CD8-positive, alpha-beta memory T cell (primary cell): ENCODE results near the gene MCTP2. TPM values are rescaled to one million over a fixed set of nuclear protein-coding genes. Genes with fewer than 3 reads are reported as not detected.

Experiments
- CTCF ChIA-PET: fragments of 350-600 bp; sonication (Branson Sonifier 250); formaldehyde crosslinking; loops from one replicate; lab custom pipeline; 2021; ENCODE audit warnings: antibody characterized with exemption; lab: Charles Lee
- POLR2A ChIA-PET: fragments of 350-600 bp; sonication (Branson Sonifier 250); formaldehyde crosslinking; loops from one replicate; lab custom pipeline; 2021; ENCODE audit warnings: antibody characterized with exemption; lab: Charles Lee
- DNase-seq, 5 donors: peaks; one replicate each; pipeline versions ENCODE4 v3.0.0 to v3.0.0-alpha.2; 2020 to 2022; ENCODE audit warnings: mixed read lengths in 1 of 5
- H3K27ac ChIP-seq: one replicate; pipeline ENCODE4 v1.7.0; 2013; ENCODE audit warnings: low read depth, mild to moderate bottlenecking, low read length, moderate library complexity
- H3K27me3 ChIP-seq: 2 replicates; pipeline ENCODE4 v1.7.0; 2013; ENCODE audit warnings: low read length, mild to moderate bottlenecking; ENCODE audit not compliant: insufficient read depth, poor library complexity, severe bottlenecking
- H3K36me3 ChIP-seq: 2 replicates; pipeline ENCODE4 v1.7.0; 2013; ENCODE audit warnings: mild to moderate bottlenecking, low read length, moderate library complexity; ENCODE audit not compliant: insufficient read depth
- H3K4me1 ChIP-seq: 2 replicates; pipeline ENCODE4 v1.7.0; 2013; ENCODE audit warnings: mild to moderate bottlenecking, low read length, moderate library complexity; ENCODE audit not compliant: insufficient read depth
- H3K4me3 ChIP-seq: 2 replicates; pipeline ENCODE4 v1.7.0; 2013; ENCODE audit warnings: mild to moderate bottlenecking, low read length
- H3K9me3 ChIP-seq: 2 replicates; pipeline ENCODE4 v1.7.0; 2013; ENCODE audit warnings: mild to moderate bottlenecking, low read length
- H3K27ac Mint-ChIP-seq, 8 donors: one replicate each; pipeline ENCODE4 v1.8.0; 2020 to 2021; ENCODE audit warnings: mixed read lengths in 8 of 8, mild to moderate bottlenecking in 6 of 8, inconsistent platforms in 3 of 8, moderate library complexity in 3 of 8
- H3K27me3 Mint-ChIP-seq, 2 donors: one replicate each; pipeline ENCODE4 v1.8.0; 2020 to 2021; ENCODE audit warnings: mixed read lengths in 2 of 2, mild to moderate bottlenecking in 1 of 2, moderate library complexity in 1 of 2
- H3K36me3 Mint-ChIP-seq, 3 donors: one replicate each; pipeline ENCODE4 v1.8.0; 2020 to 2021; ENCODE audit warnings: mixed read lengths in 3 of 3, inconsistent platforms in 1 of 3, mild to moderate bottlenecking in 1 of 3
- H3K4me1 Mint-ChIP-seq, 3 donors: one replicate each; pipeline ENCODE4 v1.8.0; 2020 to 2021; ENCODE audit warnings: mixed read lengths in 3 of 3, inconsistent platforms in 1 of 3, mild to moderate bottlenecking in 1 of 3
- H3K4me3 Mint-ChIP-seq, 7 donors: one replicate each; pipeline ENCODE4 v1.8.0; 2020 to 2021; ENCODE audit warnings: mixed read lengths in 7 of 7, mild to moderate bottlenecking in 6 of 7, moderate library complexity in 4 of 7, inconsistent platforms in 2 of 7
- H3K9me3 Mint-ChIP-seq, 5 donors: one replicate each; pipeline ENCODE4 v1.8.0; 2020 to 2022; ENCODE audit warnings: mixed read lengths in 5 of 5, mild to moderate bottlenecking in 3 of 5, moderate library complexity in 2 of 5, inconsistent platforms in 1 of 5
- polyA plus RNA-seq: library from polyadenylated mRNA; unstranded; fragments of 300-500 nt; fragmentation: Illumina TruSeq; gene quantifications from one replicate; pipeline ENCODE4 v1.2.3, GENCODE V29; 2021
- total RNA-seq, 2 experiments: library from RNA; stranded (reverse); gene quantifications; one replicate each; pipeline ENCODE4 v1.2.3, GENCODE V29; 2021

Gene MCTP2
- total and polyA plus RNA-seq, 3 experiments from 2014 or later = 13.6 to 17.0 (median 16.5) TPM

- H3K27ac Mint-ChIP-seq = no peak overlapping the region
- H3K27me3 Mint-ChIP-seq = no peaks in the 10 kb centered on the region
- no peaks in the 10 kb centered on the region for H3K27me3 ChIP-seq
- H3K36me3 ChIP-seq = no peaks in the 10 kb centered on the region
- no peak overlapping the region for H3K4me3 Mint-ChIP-seq
- H3K9me3 ChIP-seq = no peaks in the 10 kb centered on the region
- no peak overlapping the region for H3K4me3 ChIP-seq
- ChIA-PET POLR2A (no interaction called here), CTCF (no interaction called here)
- H3K9me3 Mint-ChIP-seq = no peaks in the 10 kb centered on the region
- H3K4me1 Mint-ChIP-seq = peaks cover 0 to 1% (median 0%) of the 10 kb centered on the region in 3 donors
- H3K4me1 ChIP-seq = no peaks in the 10 kb centered on the region
- peaks cover 11 to 33% (median 12%) of the 10 kb centered on the region in 3 donors for H3K36me3 Mint-ChIP-seq
- DNase-seq = no peak
- H3K27ac ChIP-seq = no peak overlapping the region
Measured at GRCh38 chr15:94439158-94439557, 207.8 kb downstream of the MCTP2 start.

GRCh38 chr15:94441760-94442159, 210.4 kb downstream of the MCTP2 start:
- H3K4me3 Mint-ChIP-seq = no peak overlapping the region
- H3K27me3 ChIP-seq = no peaks in the 10 kb centered on the region
- no peak overlapping the region for H3K27ac ChIP-seq
- peaks cover 0 to 1% (median 0%) of the 10 kb centered on the region in 3 donors for H3K4me1 Mint-ChIP-seq
- H3K36me3 Mint-ChIP-seq = peaks cover 17 to 51% (median 17%) of the 10 kb centered on the region in 3 donors
- CTCF ChIA-PET = no interaction called here
- POLR2A ChIA-PET = no interaction called here
- no peak overlapping the region for H3K4me3 ChIP-seq
- H3K36me3 ChIP-seq = no peaks in the 10 kb centered on the region
- no peaks in the 10 kb centered on the region for H3K4me1 ChIP-seq
- DNase-seq = no peak
- no peaks in the 10 kb centered on the region for H3K27me3 Mint-ChIP-seq
- H3K9me3 ChIP-seq = no peaks in the 10 kb centered on the region
- no peaks in the 10 kb centered on the region for H3K9me3 Mint-ChIP-seq
- H3K27ac Mint-ChIP-seq = no peak overlapping the region

- Mint-ChIP-seq H3K27ac (no peak overlapping the region), H3K27me3 (no peaks in the 10 kb centered on the region), H3K4me1 (peaks cover 0 to 1% (median 0%) of the 10 kb centered on the region in 3 donors), H3K36me3 (peaks cover 17 to 51% (median 22%) of the 10 kb centered on the region in 3 donors), H3K4me3 (no peak overlapping the region), H3K9me3 (no peaks in the 10 kb centered on the region)
- no peaks in the 10 kb centered on the region for H3K4me1 ChIP-seq
- ChIA-PET POLR2A (no interaction called here), CTCF (no interaction called here)
- H3K36me3 ChIP-seq = no peaks in the 10 kb centered on the region
- H3K27me3 ChIP-seq = no peaks in the 10 kb centered on the region
- no peak overlapping the region for H3K27ac ChIP-seq
- no peak overlapping the region for H3K4me3 ChIP-seq
- no peaks in the 10 kb centered on the region for H3K9me3 ChIP-seq
- DNase-seq = no peak
Measured at GRCh38 chr15:94442480-94442879, 211.1 kb downstream of the MCTP2 start.

- ChIA-PET POLR2A (no interaction called here), CTCF (no interaction called here)
- no peaks in the 10 kb centered on the region for H3K9me3 Mint-ChIP-seq
Measured at GRCh38 chr15:94443186-94443585, 211.8 kb downstream of the MCTP2 start.

GRCh38 chr15:94445566-94446160, 214.3 kb downstream of the MCTP2 start:
- H3K27ac ChIP-seq = no peak overlapping the region
- H3K27me3 ChIP-seq = no peaks in the 10 kb centered on the region
- no peaks in the 10 kb centered on the region for H3K27me3 Mint-ChIP-seq
- CTCF ChIA-PET = no interaction called here
- no peak overlapping the region for H3K27ac Mint-ChIP-seq
- H3K36me3 ChIP-seq = no peaks in the 10 kb centered on the region
- H3K9me3 Mint-ChIP-seq = no peaks in the 10 kb centered on the region
- POLR2A ChIA-PET = no interaction called here
- peaks cover 19 to 50% (median 20%) of the 10 kb centered on the region in 3 donors for H3K36me3 Mint-ChIP-seq
- no peaks in the 10 kb centered on the region for H3K9me3 ChIP-seq
- no peaks in the 10 kb centered on the region for H3K4me1 ChIP-seq
- no peak overlapping the region for H3K4me3 Mint-ChIP-seq
- no peaks in the 10 kb centered on the region for H3K4me1 Mint-ChIP-seq
- no peak for DNase-seq
- no peak overlapping the region for H3K4me3 ChIP-seq

More at GRCh38 chr15:94443186-94443585, 211.8 kb downstream of the MCTP2 start:
- Histone ChIP-seq H3K9me3 (no peaks in the 10 kb centered on the region), H3K4me1 (no peaks in the 10 kb centered on the region), H3K4me3 (no peak overlapping the region), H3K27ac (no peak overlapping the region), H3K27me3 (no peaks in the 10 kb centered on the region), H3K36me3 (no peaks in the 10 kb centered on the region)
- no peak for DNase-seq
- Mint-ChIP-seq H3K4me3 (no peak overlapping the region), H3K36me3 (peaks cover 17 to 54% (median 22%) of the 10 kb centered on the region in 3 donors), H3K4me1 (peaks cover 0 to 1% (median 0%) of the 10 kb centered on the region in 3 donors), H3K27ac (no peak overlapping the region), H3K27me3 (no peaks in the 10 kb centered on the region)

- Histone ChIP-seq H3K27me3 (no peaks in the 10 kb centered on the region), H3K4me1 (no peaks in the 10 kb centered on the region), H3K27ac (no peak overlapping the region), H3K36me3 (no peaks in the 10 kb centered on the region), H3K9me3 (no peaks in the 10 kb centered on the region), H3K4me3 (no peak overlapping the region)
- Mint-ChIP-seq H3K4me1 (no peaks in the 10 kb centered on the region), H3K27me3 (no peaks in the 10 kb centered on the region), H3K4me3 (no peak overlapping the region), H3K27ac (no peak overlapping the region), H3K9me3 (no peaks in the 10 kb centered on the region), H3K36me3 (peaks cover 16 to 47% (median 16%) of the 10 kb centered on the region in 3 donors)
- POLR2A ChIA-PET = no interaction called here
- CTCF ChIA-PET = no interaction called here
- DNase-seq = no peak
Measured at GRCh38 chr15:94446441-94446840, 215.1 kb downstream of the MCTP2 start.

GRCh38 chr15:94451466-94451865, 220.1 kb downstream of the MCTP2 start:
- no peaks in the 10 kb centered on the region for H3K4me1 Mint-ChIP-seq
- H3K27me3 Mint-ChIP-seq = no peaks in the 10 kb centered on the region
- no peak overlapping the region for H3K27ac Mint-ChIP-seq
- Histone ChIP-seq H3K36me3 (no peaks in the 10 kb centered on the region), H3K27me3 (no peaks in the 10 kb centered on the region), H3K4me3 (no peak overlapping the region), H3K9me3 (no peaks in the 10 kb centered on the region), H3K27ac (no peak overlapping the region), H3K4me1 (no peaks in the 10 kb centered on the region)
- ChIA-PET POLR2A (no interaction called here), CTCF (no interaction called here)
- no peaks in the 10 kb centered on the region for H3K9me3 Mint-ChIP-seq
- H3K36me3 Mint-ChIP-seq = peaks cover 6 to 20% (median 12%) of the 10 kb centered on the region in 3 donors
- no peak overlapping the region for H3K4me3 Mint-ChIP-seq
- no peak for DNase-seq

GRCh38 chr15:94453227-94453988, 222.0 kb downstream of the MCTP2 start:
- no peaks in the 10 kb centered on the region for H3K9me3 ChIP-seq
- Mint-ChIP-seq H3K36me3 (peaks cover 11 to 31% (median 21%) of the 10 kb centered on the region in 3 donors), H3K9me3 (no peaks in the 10 kb centered on the region), H3K4me3 (no peak overlapping the region), H3K27me3 (no peaks in the 10 kb centered on the region), H3K27ac (no peak overlapping the region), H3K4me1 (no peaks in the 10 kb centered on the region)
- no peaks in the 10 kb centered on the region for H3K27me3 ChIP-seq
- no peak overlapping the region for H3K4me3 ChIP-seq
- no peak overlapping the region for H3K27ac ChIP-seq
- ChIA-PET POLR2A (no interaction called here), CTCF (no interaction called here)
- no peaks in the 10 kb centered on the region for H3K4me1 ChIP-seq
- peaks cover 4% of the 10 kb centered on the region for H3K36me3 ChIP-seq
- DNase-seq = no peak
